ENCODE measurements around the gene DYNLRB2. TPM values are rescaled to one million over a fixed set of nuclear protein-coding genes. Genes with fewer than 3 reads are reported as not detected.

The DYNLRB2 gene
- total and polyA plus RNA-seq, 2 of the 13 experiments (the other 11 are each of a cell fraction or from before 2014, with no cell fraction given), result not detected

- TF ChIP-seq ZNF710 (CRISPR knock-in tag; IDR thresholded peaks at IDR 0.05; ENCODE audit: borderline replicate concordance) (peak; percentile 78; the same call in 1 of the 2 replicates), MLX (CRISPR knock-in tag; IDR thresholded peaks at IDR 0.05) (no peak), ZNF850 (CRISPR knock-in tag; conservative IDR thresholded peaks at IDR 0.05) (no peak), CENPT (CRISPR knock-in tag; IDR thresholded peaks at IDR 0.05; ENCODE audit: low read depth) (no peak), ZNF256 (CRISPR knock-in tag; conservative IDR thresholded peaks at IDR 0.05) (0 out of 2 replicates have a peak, but pooled peaks have one; percentile 69), ZNF460 (CRISPR knock-in tag; IDR thresholded peaks at IDR 0.05; ENCODE audit: borderline replicate concordance) (no peak), ZNF251 (CRISPR knock-in tag; IDR thresholded peaks at IDR 0.05) (no peak), PLRG1 (conservative IDR thresholded peaks at IDR 0.05) (no peak), PHF20 (CRISPR knock-in tag; IDR thresholded peaks at IDR 0.05) (peak; percentile 93), CCDC6 (CRISPR knock-in tag; IDR thresholded peaks at IDR 0.05) (peak; percentile 66; the same call in 1 of the 2 replicates), ZNF569 (CRISPR knock-in tag; IDR thresholded peaks at IDR 0.05; ENCODE audit: borderline replicate concordance) (0 out of 2 replicates have a peak, but pooled peaks have one; percentile 59), HBP1 (CRISPR knock-in tag; IDR thresholded peaks at IDR 0.05; ENCODE audit: low read depth) (peak; percentile 78; the same call in 1 of the 2 replicates), REXO4 (CRISPR knock-in tag; IDR thresholded peaks at IDR 0.05; ENCODE audit: borderline replicate concordance) (no peak), TAF1 (CRISPR knock-in tag; IDR thresholded peaks at IDR 0.05) (peak; percentile 59; the same call in 1 of the 2 replicates), SAFB2 (CRISPR knock-in tag; IDR thresholded peaks at IDR 0.05; ENCODE audit: borderline replicate concordance, low read depth) (no peak; the same call in 1 of the 2 replicates), ZFP36L2 (CRISPR knock-in tag; IDR thresholded peaks at IDR 0.05) (no peak), ARNT2 (CRISPR knock-in tag; IDR thresholded peaks at IDR 0.05; ENCODE audit: low read depth) (no peak), RBM39 (IDR thresholded peaks at IDR 0.05; ENCODE audit: low read depth, low read length, poor library complexity, severe bottlenecking) (peak; percentile 85), TFDP1 (CRISPR knock-in tag; IDR thresholded peaks at IDR 0.05; ENCODE audit: borderline replicate concordance) (peak; percentile 88; the same call in 1 of the 2 replicates), ZNF782 (CRISPR knock-in tag; IDR thresholded peaks at IDR 0.05; ENCODE audit: borderline replicate concordance) (peak; percentile 56; the same call in 1 of the 2 replicates), CHD4 (IDR thresholded peaks at IDR 0.05; ENCODE audit: borderline replicate concordance, low read length) (no peak), SOX5 (CRISPR knock-in tag; IDR thresholded peaks at IDR 0.05; ENCODE audit: borderline replicate concordance) (peak; percentile 37; the same call in 1 of the 2 replicates), ZSCAN20 (CRISPR knock-in tag; IDR thresholded peaks at IDR 0.05; ENCODE audit: borderline replicate concordance) (peak; percentile 78; the same call in 1 of the 2 replicates)
Measured at GRCh38 chr16:80540516-80541305, at the start of gene DYNLRB2 (continued).

Measured in HepG2 (cell line).